HepG2 (cell line): ENCODE results near the gene CHD9. TPM values are rescaled to one million over a fixed set of nuclear protein-coding genes. Genes with fewer than 3 reads are reported as not detected.

Experiments
- ATAC-seq: fragments of 200-7000 bp; cut with Tn5 transposase; 3 replicates; pipeline ENCODE4 v1.9.1; 2020; ENCODE audit warnings: mild to moderate bottlenecking, moderate library complexity
- BruUV-seq: library from RNA; stranded (reverse); fragments of 400-500 nt; replicated peaks from 2 replicates; lab custom pipeline; 2021; lab: Mats Ljungman, UMichigan
- CTCF ChIA-PET: fragments of 300-600 bp; formaldehyde crosslinking; extraction: SDS; loops from one replicate; lab custom pipeline; 2021; ENCODE audit warnings: low total read pairs, inconsistent platforms, low intra/inter-chr PET ratio; lab: Yijun Ruan, JAX
- POLR2A ChIA-PET: fragments of 350-600 bp; sonication (Branson Sonifier 250); formaldehyde crosslinking; loops from one replicate; lab custom pipeline; 2020; ENCODE audit warnings: antibody characterized with exemption, inconsistent platforms; lab: Yijun Ruan, JAX
- DNase-seq: peaks from one replicate; pipeline ENCODE4 v3.0.0-alpha.2; 2015; ENCODE audit warnings: low spot score
- FAIRE-seq: peaks from 3 replicates; lab custom pipeline; 2011; peaks lifted over from hg19 to GRCh38; lab: Jason Lieb, UNC
- H2AFZ ChIP-seq: one replicate; pipeline ENCODE4 v1.6.1; 2011; ENCODE audit warnings: low read length, inconsistent platforms
- H3K27ac ChIP-seq: fragments of 300-600 bp; 3 replicates; pipeline ENCODE4 v1.8.0; 2011; ENCODE audit warnings: mixed run types, mild to moderate bottlenecking, mixed read lengths, low read length, inconsistent platforms; ENCODE audit not compliant: insufficient read depth; ENCODE audit errors: extremely low read length
- H3K27me3 ChIP-seq, 2 experiments: fragments of 200-600 bp in 1 of 2; 2 replicates in 1 of 2; 3 replicates in 1 of 2; pipeline versions ENCODE4 v1.6.0 to v1.8.0; 2011; ENCODE audit warnings: low read length in 2 of 2, mild to moderate bottlenecking in 2 of 2, moderate library complexity in 2 of 2, inconsistent platforms in 1 of 2; ENCODE audit not compliant: insufficient read depth in 2 of 2, control insufficient read depth in 1 of 2
- H3K36me3 ChIP-seq, 2 experiments: fragments of 200-600 bp in 1 of 2; replicated peaks in 1 of 2; 2 replicates in 1 of 2; 3 replicates in 1 of 2; pipeline versions ENCODE4 v1.5.1 to v1.8.0; 2011; ENCODE audit warnings: low read length in 2 of 2, inconsistent platforms in 1 of 2; ENCODE audit not compliant: insufficient read depth in 2 of 2, control insufficient read depth in 1 of 2
- H3K4me1 ChIP-seq: 2 replicates; pipeline ENCODE4 v1.5.1; 2012; ENCODE audit warnings: low read length, inconsistent platforms; ENCODE audit not compliant: insufficient read depth
- H3K4me2 ChIP-seq: 2 replicates; pipeline ENCODE4 v1.6.0; 2011; ENCODE audit warnings: low read depth, low read length, inconsistent platforms
- H3K4me3 ChIP-seq, 3 experiments: fragments of 200-600 bp in 1 of 3; sonication (generic), shearing (Covaris generic) in 1 of 3; replicated peaks in 1 of 3; 2 replicates each; pipeline ENCODE4 v1.5.1; 2011 to 2016; ENCODE audit warnings: low read length in 3 of 3, inconsistent platforms in 2 of 3, low read depth in 2 of 3, mild to moderate bottlenecking in 2 of 3, control low read depth in 1 of 3, mixed read lengths in 1 of 3; ENCODE audit not compliant: insufficient read depth in 1 of 3
- H3K79me2 ChIP-seq: one replicate; pipeline ENCODE4 v1.6.1; 2011; ENCODE audit warnings: low read length, inconsistent platforms; ENCODE audit not compliant: insufficient read depth
- H3K9ac ChIP-seq: 2 replicates; pipeline ENCODE4 v1.6.0; 2011; ENCODE audit warnings: mild to moderate bottlenecking, low read depth, low read length, inconsistent platforms; ENCODE audit not compliant: insufficient read depth
- H3K9me3 ChIP-seq: 2 replicates; pipeline ENCODE4 v1.5.1; 2012; ENCODE audit warnings: mild to moderate bottlenecking, low read length
- H4K20me1 ChIP-seq: 2 replicates; pipeline ENCODE4 v1.6.0; 2011; ENCODE audit warnings: inconsistent platforms, mild to moderate bottlenecking, low read length, moderate library complexity; ENCODE audit not compliant: insufficient read depth
- GPN1 ChIP-seq: sonication (generic); formaldehyde crosslinking; IDR thresholded peaks from 2 replicates; pipeline ENCODE4 v1.5.1; 2020; ENCODE audit warnings: missing genetic modification reagents, borderline replicate concordance
- MAF1 ChIP-seq: sonication (generic); formaldehyde crosslinking; IDR thresholded peaks from 2 replicates; pipeline ENCODE4 v1.5.0; 2020; ENCODE audit warnings: missing genetic modification reagents, borderline replicate concordance
- NFE2 ChIP-seq: sonication (generic); formaldehyde crosslinking; IDR thresholded peaks from 2 replicates; pipeline ENCODE4 v1.4.0; 2020; ENCODE audit warnings: missing genetic modification reagents
- NFYB ChIP-seq: sonication (generic); formaldehyde crosslinking; IDR thresholded peaks from 2 replicates; pipeline ENCODE4 v1.4.0; 2020; ENCODE audit warnings: missing genetic modification reagents
- POLR2G ChIP-seq: fragments of 200-400 bp; formaldehyde crosslinking; IDR thresholded peaks from 2 replicates; pipeline ENCODE4 v1.6.1; 2018; ENCODE audit warnings: mild to moderate bottlenecking, low read depth, low read length, moderate library complexity
- SALL1 ChIP-seq: sonication (generic); formaldehyde crosslinking; IDR thresholded peaks from 2 replicates; pipeline ENCODE4 v1.8.0; 2022; ENCODE audit warnings: mild to moderate bottlenecking, missing genetic modification reagents
- SP140L ChIP-seq: sonication (generic); formaldehyde crosslinking; IDR thresholded peaks from 2 replicates; pipeline ENCODE4 v1.4.0; 2020; ENCODE audit warnings: missing genetic modification reagents, borderline replicate concordance
- SRF ChIP-seq: IDR thresholded peaks from 2 replicates; pipeline ENCODE4 v1.6.1; 2011; ENCODE audit warnings: mild to moderate bottlenecking, low read depth, low read length, moderate library complexity
- ZFP36L1 ChIP-seq: sonication (generic); formaldehyde crosslinking; IDR thresholded peaks from 2 replicates; pipeline ENCODE4 v1.8.0; 2022; ENCODE audit warnings: mild to moderate bottlenecking, missing genetic modification reagents, moderate library complexity
- ZFP37 ChIP-seq: sonication (generic); formaldehyde crosslinking; IDR thresholded peaks from 2 replicates; pipeline ENCODE4 v1.4.0; 2020; ENCODE audit warnings: missing genetic modification reagents, borderline replicate concordance
- ZNF17 ChIP-seq: sonication (generic); formaldehyde crosslinking; IDR thresholded peaks from 2 replicates; pipeline ENCODE4 v1.5.0; 2020; ENCODE audit warnings: mild to moderate bottlenecking, missing genetic modification reagents
- ZNF713 ChIP-seq: sonication (generic); formaldehyde crosslinking; IDR thresholded peaks from 2 replicates; pipeline ENCODE4 v1.4.0; 2020; ENCODE audit warnings: mild to moderate bottlenecking, missing genetic modification reagents
- WGBS: methylation state at CpG from one replicate; pipeline ENCODE4 v1.1.6; 2017; ENCODE audit warnings: low lambda C conversion rate; 5-methylcytosine and 5-hydroxymethylcytosine counted together
- in situ Hi-C: cut with HindIII; loops from 2 replicates; pipeline ENCODE4 v1.10.0; 2017; ENCODE audit warnings: low pct_unique_long_range_greater_than_20kb; ENCODE audit not compliant: extremely low pct_ligation_motif_present
- intact Hi-C: fragments of 100-400 bp; cut with micrococcal nuclease; formaldehyde crosslinking; loops from one replicate; pipeline ENCODE4 v1.10.0; 2022; ENCODE audit not compliant: unreplicated experiment
- polyA plus RNA-seq, 8 experiments: library from polyadenylated mRNA; depleted of rRNA in 3 of 8; stranded (reverse) in 7 of 8; unstranded in 1 of 8; fragments of >200 nt; fragmentation: Illumina TruSeq in 4 of 8; extraction: Trizol in 4 of 8; gene quantifications; 2 replicates each; pipeline versions ENCODE4 v1.2.1 to v1.2.3, GENCODE V29; 2011 to 2016; ENCODE audit warnings: low read depth in 4 of 8, missing spikeins in 1 of 8, mixed read lengths in 1 of 8; ENCODE audit not compliant: insufficient read depth in 1 of 8
- total RNA-seq, 5 experiments: library from RNA; depleted of rRNA; stranded (reverse); fragments of >200 nt; fragmentation: Illumina TruSeq; extraction: Trizol; gene quantifications; 2 replicates each; pipeline ENCODE4 v1.2.3, GENCODE V29; 2016; ENCODE audit warnings: low read depth in 1 of 5
- TF ChIP-seq, protein P1 (sequence below): sonication (generic); formaldehyde crosslinking; IDR thresholded peaks from 2 replicates; pipeline ENCODE4 v1.4.0; 2020; ENCODE audit warnings: mild to moderate bottlenecking, missing genetic modification reagents
- TF ChIP-seq, protein P2 (sequence below): sonication (generic); formaldehyde crosslinking; IDR thresholded peaks from 2 replicates; pipeline ENCODE4 v1.5.1; 2020; ENCODE audit warnings: missing genetic modification reagents, mild to moderate bottlenecking, borderline replicate concordance
- TF ChIP-seq, protein P3 (sequence below): fragments of 450-650 bp; IDR thresholded peaks from 2 replicates; pipeline ENCODE4 v1.6.1; 2017; ENCODE audit warnings: mild to moderate bottlenecking
- TF ChIP-seq, protein P4 (sequence below): IDR thresholded peaks from 2 replicates; pipeline ENCODE4 v1.6.1; 2016
- TF ChIP-seq, protein P5 (sequence below): sonication (generic); formaldehyde crosslinking; IDR thresholded peaks from 2 replicates; pipeline ENCODE4; 2020; ENCODE audit warnings: missing genetic modification reagents, mild to moderate bottlenecking, borderline replicate concordance

Gene CHD9
- total and polyA plus RNA-seq, 2 of the 13 experiments (the other 11 are each of a cell fraction or from before 2014, with no cell fraction given): 23.4 to 27.7 TPM

DNA sequence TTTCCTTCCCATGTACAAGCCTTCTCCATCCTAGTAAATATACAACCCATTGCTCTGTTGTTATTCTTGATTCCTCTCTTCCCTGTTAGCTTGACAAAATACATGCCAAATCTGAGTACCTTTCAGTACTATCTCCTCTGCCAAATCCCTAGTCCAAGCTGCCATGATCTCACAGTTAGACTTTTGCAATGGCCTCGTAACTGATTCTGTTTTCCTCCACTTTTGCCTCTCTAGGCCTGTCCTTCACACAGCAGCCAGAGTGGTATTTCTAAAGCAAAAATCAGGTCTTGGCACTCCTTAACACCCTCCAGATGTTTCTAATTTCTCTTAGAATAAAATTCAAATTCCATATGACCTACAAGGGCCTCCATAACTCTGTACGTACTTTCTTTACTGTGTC lies 226.5 kb downstream of the CHD9 start:
- ATAC-seq: no peak
- WGBS: 96% methylated on average over 2 of the region's 2 CpGs
- POLR2A ChIA-PET: no interaction called here
- in situ Hi-C loops (loop anchor here (10.0 kb wide), 1 partner anchor 226 kb away; the partner anchor contains the start of genes CHD9 and CHD9NB), intact Hi-C loops (no loop called here)
- CTCF ChIA-PET: no interaction called here
- H4K20me1 ChIP-seq: no peaks in the 10 kb centered on the region
- H3K9ac ChIP-seq: no peak overlapping the region
- no peaks in the 10 kb centered on the region for H3K9me3 ChIP-seq
- H2AFZ ChIP-seq: no peak overlapping the region
- H3K27ac ChIP-seq: no peak overlapping the region
- no peak overlapping the region for H3K4me3 ChIP-seq
- H3K36me3 ChIP-seq: peaks cover 3 to 38% of the 10 kb centered on the region in 2 experiments; a peak in 3 of 5 replicates
- H3K27me3 ChIP-seq: no peaks in the 10 kb centered on the region
- no TSS peak for BruUV-seq
- no peaks in the 10 kb centered on the region for H3K4me1 ChIP-seq
- DNase-seq: no peak
- H3K4me2 ChIP-seq: no peak overlapping the region
- TF ChIP-seq, protein P1, sequence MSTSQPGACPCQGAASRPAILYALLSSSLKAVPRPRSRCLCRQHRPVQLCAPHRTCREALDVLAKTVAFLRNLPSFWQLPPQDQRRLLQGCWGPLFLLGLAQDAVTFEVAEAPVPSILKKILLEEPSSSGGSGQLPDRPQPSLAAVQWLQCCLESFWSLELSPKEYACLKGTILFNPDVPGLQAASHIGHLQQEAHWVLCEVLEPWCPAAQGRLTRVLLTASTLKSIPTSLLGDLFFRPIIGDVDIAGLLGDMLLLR: no peak
- TF ChIP-seq MAF1 (CRISPR knock-in tag) (no peak), SALL1 (no peak), SP140L (CRISPR knock-in tag) (no peak), NFE2 (CRISPR knock-in tag) (no peak), ZNF713 (CRISPR knock-in tag) (no peak), SRF (no peak), ZFP37 (CRISPR knock-in tag) (no peak), ZFP36L1 (CRISPR knock-in tag) (no peak), GPN1 (no peak), ZNF17 (CRISPR knock-in tag) (no peak), NFYB (no peak), POLR2G (no peak)
- TF ChIP-seq, protein P2, sequence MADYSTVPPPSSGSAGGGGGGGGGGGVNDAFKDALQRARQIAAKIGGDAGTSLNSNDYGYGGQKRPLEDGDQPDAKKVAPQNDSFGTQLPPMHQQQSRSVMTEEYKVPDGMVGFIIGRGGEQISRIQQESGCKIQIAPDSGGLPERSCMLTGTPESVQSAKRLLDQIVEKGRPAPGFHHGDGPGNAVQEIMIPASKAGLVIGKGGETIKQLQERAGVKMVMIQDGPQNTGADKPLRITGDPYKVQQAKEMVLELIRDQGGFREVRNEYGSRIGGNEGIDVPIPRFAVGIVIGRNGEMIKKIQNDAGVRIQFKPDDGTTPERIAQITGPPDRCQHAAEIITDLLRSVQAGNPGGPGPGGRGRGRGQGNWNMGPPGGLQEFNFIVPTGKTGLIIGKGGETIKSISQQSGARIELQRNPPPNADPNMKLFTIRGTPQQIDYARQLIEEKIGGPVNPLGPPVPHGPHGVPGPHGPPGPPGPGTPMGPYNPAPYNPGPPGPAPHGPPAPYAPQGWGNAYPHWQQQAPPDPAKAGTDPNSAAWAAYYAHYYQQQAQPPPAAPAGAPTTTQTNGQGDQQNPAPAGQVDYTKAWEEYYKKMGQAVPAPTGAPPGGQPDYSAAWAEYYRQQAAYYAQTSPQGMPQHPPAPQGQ (CRISPR knock-in tag): no peak
- TF ChIP-seq, protein P3, sequence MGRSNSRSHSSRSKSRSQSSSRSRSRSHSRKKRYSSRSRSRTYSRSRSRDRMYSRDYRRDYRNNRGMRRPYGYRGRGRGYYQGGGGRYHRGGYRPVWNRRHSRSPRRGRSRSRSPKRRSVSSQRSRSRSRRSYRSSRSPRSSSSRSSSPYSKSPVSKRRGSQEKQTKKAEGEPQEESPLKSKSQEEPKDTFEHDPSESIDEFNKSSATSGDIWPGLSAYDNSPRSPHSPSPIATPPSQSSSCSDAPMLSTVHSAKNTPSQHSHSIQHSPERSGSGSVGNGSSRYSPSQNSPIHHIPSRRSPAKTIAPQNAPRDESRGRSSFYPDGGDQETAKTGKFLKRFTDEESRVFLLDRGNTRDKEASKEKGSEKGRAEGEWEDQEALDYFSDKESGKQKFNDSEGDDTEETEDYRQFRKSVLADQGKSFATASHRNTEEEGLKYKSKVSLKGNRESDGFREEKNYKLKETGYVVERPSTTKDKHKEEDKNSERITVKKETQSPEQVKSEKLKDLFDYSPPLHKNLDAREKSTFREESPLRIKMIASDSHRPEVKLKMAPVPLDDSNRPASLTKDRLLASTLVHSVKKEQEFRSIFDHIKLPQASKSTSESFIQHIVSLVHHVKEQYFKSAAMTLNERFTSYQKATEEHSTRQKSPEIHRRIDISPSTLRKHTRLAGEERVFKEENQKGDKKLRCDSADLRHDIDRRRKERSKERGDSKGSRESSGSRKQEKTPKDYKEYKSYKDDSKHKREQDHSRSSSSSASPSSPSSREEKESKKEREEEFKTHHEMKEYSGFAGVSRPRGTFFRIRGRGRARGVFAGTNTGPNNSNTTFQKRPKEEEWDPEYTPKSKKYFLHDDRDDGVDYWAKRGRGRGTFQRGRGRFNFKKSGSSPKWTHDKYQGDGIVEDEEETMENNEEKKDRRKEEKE: no peak
- TF ChIP-seq, protein P4, sequence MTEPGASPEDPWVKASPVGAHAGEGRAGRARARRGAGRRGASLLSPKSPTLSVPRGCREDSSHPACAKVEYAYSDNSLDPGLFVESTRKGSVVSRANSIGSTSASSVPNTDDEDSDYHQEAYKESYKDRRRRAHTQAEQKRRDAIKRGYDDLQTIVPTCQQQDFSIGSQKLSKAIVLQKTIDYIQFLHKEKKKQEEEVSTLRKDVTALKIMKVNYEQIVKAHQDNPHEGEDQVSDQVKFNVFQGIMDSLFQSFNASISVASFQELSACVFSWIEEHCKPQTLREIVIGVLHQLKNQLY: no peak
- TF ChIP-seq, protein P5, sequence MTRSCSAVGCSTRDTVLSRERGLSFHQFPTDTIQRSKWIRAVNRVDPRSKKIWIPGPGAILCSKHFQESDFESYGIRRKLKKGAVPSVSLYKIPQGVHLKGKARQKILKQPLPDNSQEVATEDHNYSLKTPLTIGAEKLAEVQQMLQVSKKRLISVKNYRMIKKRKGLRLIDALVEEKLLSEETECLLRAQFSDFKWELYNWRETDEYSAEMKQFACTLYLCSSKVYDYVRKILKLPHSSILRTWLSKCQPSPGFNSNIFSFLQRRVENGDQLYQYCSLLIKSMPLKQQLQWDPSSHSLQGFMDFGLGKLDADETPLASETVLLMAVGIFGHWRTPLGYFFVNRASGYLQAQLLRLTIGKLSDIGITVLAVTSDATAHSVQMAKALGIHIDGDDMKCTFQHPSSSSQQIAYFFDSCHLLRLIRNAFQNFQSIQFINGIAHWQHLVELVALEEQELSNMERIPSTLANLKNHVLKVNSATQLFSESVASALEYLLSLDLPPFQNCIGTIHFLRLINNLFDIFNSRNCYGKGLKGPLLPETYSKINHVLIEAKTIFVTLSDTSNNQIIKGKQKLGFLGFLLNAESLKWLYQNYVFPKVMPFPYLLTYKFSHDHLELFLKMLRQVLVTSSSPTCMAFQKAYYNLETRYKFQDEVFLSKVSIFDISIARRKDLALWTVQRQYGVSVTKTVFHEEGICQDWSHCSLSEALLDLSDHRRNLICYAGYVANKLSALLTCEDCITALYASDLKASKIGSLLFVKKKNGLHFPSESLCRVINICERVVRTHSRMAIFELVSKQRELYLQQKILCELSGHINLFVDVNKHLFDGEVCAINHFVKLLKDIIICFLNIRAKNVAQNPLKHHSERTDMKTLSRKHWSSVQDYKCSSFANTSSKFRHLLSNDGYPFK (CRISPR knock-in tag): no peak
- no peaks in the 10 kb centered on the region for H3K79me2 ChIP-seq
- no peak for FAIRE-seq
